ENCODE results near the gene NRARP. TPM values are rescaled to one million over a fixed set of nuclear protein-coding genes. Genes with fewer than 3 reads are reported as not detected.
A peak's percentile ranks its signal among the peaks of the same experiment; 100 is the strongest.

The NRARP gene
- total and polyA plus RNA-seq, 10 of the 15 experiments (the other 5 are each of a cell fraction or from before 2014, with no cell fraction given), result 0.06 to 9.2 (median 2.2) TPM; not detected in 2

GRCh38 chr9:137256856-137257255, 45.2 kb downstream of the NRARP start:
- Histone ChIP-seq H3K27me3 (replicated peaks in 1 of 2; ENCODE audit: control insufficient read depth in 2 of 2, insufficient read depth in 2 of 2, low read length in 1 of 2) (no peaks in the 10 kb centered on the region), H3K27ac (ENCODE audit: control insufficient read depth, insufficient read depth) (no peak overlapping the region), H3K9ac (ENCODE audit: control insufficient read depth, insufficient read depth, low read length) (no peak overlapping the region), H3K79me2 (ENCODE audit: control insufficient read depth, insufficient read depth, low read length) (peaks cover 18% of the 10 kb centered on the region), H2AFZ (ENCODE audit: control insufficient read depth, low read depth, low read length) (no peak overlapping the region), H3K9me3 (replicated peaks; ENCODE audit: control insufficient read depth, insufficient read depth, low read length) (no peaks in the 10 kb centered on the region), H3K4me3 (peak overlapping the region; percentile 93; the same call in 1 of the 2 replicates), H4K20me1 (ENCODE audit: control insufficient read depth, insufficient read depth) (no peaks in the 10 kb centered on the region), H3K4me1 (ENCODE audit: control insufficient read depth, insufficient read depth, low read length) (peaks cover 14% of the 10 kb centered on the region), H3K4me2 (ENCODE audit: control insufficient read depth, insufficient read depth) (peak overlapping the region; percentile 81), H3K36me3 (ENCODE audit: control insufficient read depth in 2 of 2, insufficient read depth in 2 of 2, low read length in 1 of 2) (peaks cover 2 to 8% of the 10 kb centered on the region in 2 experiments; a peak in 3 of 4 replicates)
- ChIA-PET RAD21 (ENCODE audit: unreplicated experiment) (interaction anchor here (1.1 to 1.8 kb wide), 3 partner anchors 16 to 20 kb away, joined by 4 to 8 read pairs (median 4); partner anchors contain the start of genes TOR4A and TUBB4B), POLR2A (interaction anchor here (1.0 to 6.2 kb wide), 6 partner anchors 10 to 98 kb away, joined by 3 to 112 read pairs (median 4); partner anchors contain the start of gene TUBB4B), CTCF (interaction anchor here (0.9 to 1.6 kb wide), 4 partner anchors 8 to 30 kb away, joined by 3 to 5 read pairs (median 4); no protein-coding TSS in a partner anchor), SMC1A (ENCODE audit: uncharacterized antibody, unreplicated experiment) (interaction anchor here (0.6 to 1.6 kb wide), 2 partner anchors 16 to 20 kb away, joined by 3 to 5 read pairs; no protein-coding TSS in a partner anchor)
- in situ Hi-C loops (cut with MboI) (no loop called here), intact Hi-C loops (cut with micrococcal nuclease; ENCODE audit: unreplicated experiment) (no loop called here)
- WGBS (ENCODE audit: insufficient coverage, insufficient replicate concordance, low lambda C conversion rate, missing lambda C conversion rate), result 96% methylated on average over 15 of the region's 15 CpGs
- ATAC-seq (no peak), FAIRE-seq (no peak), DNase-seq (ENCODE audit: low read depth, low spot score) (no peak)
- TF ChIP-seq SKIL (IDR thresholded peaks at IDR 0.05; ENCODE audit: low read depth, poor library complexity, severe bottlenecking) (no peak), POLR2A (IDR thresholded peaks at IDR 0.05; ENCODE audit: low read depth, low read length) (no peak), ZBTB33 (IDR thresholded peaks at IDR 0.05) (0 out of 2 replicates have a peak, but pooled peaks have one; percentile 17), CREM (IDR thresholded peaks at IDR 0.05; ENCODE audit: low read depth) (no peak), MYB (IDR thresholded peaks at IDR 0.05; ENCODE audit: borderline replicate concordance, low read depth, low read length) (no peak), STAT3 (IDR thresholded peaks at IDR 0.05; ENCODE audit: low read depth, low read length) (no peak), ZBTB11 (CRISPR knock-in tag; IDR thresholded peaks at IDR 0.05) (no peak)
- BruUV-seq (replicated peaks), result no TSS peak

Measured in GM12878 (cell line).